Measurements from ENCODE around the gene KCNJ6.

DNA sequence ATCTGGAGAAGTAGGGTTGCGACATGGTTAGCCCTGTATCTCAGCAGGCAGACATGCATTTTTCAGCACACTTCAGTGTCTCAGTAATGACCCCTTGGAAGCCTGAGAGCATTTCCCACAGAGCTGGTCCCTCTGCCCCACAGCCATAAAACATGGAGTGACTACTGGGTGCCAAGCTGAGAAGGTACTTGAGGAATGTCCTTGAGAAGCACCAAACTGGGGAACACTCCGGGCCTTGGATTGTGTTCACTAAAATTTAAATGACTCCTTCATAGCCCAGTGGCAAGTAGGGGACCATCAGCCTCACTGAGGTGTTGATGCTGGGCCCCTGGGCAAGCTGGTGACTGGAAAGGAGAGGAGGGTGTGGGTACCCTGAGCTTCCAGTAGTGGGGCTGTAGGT, 54.7 kb downstream of the KCNJ6 start:
- TF ChIP-seq, protein P1, sequence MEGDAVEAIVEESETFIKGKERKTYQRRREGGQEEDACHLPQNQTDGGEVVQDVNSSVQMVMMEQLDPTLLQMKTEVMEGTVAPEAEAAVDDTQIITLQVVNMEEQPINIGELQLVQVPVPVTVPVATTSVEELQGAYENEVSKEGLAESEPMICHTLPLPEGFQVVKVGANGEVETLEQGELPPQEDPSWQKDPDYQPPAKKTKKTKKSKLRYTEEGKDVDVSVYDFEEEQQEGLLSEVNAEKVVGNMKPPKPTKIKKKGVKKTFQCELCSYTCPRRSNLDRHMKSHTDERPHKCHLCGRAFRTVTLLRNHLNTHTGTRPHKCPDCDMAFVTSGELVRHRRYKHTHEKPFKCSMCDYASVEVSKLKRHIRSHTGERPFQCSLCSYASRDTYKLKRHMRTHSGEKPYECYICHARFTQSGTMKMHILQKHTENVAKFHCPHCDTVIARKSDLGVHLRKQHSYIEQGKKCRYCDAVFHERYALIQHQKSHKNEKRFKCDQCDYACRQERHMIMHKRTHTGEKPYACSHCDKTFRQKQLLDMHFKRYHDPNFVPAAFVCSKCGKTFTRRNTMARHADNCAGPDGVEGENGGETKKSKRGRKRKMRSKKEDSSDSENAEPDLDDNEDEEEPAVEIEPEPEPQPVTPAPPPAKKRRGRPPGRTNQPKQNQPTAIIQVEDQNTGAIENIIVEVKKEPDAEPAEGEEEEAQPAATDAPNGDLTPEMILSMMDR (IDR thresholded peaks at IDR 0.05; ENCODE audit: insufficient read depth, low read depth, low read length) = no peak
- no peak for TF ChIP-seq EZH2 (IDR thresholded peaks at IDR 0.05; ENCODE audit: insufficient read depth, low read length)

All from astrocyte (in vitro differentiated cells and primary cell).